Activated T-helper 9 cell treated with anti-CD3 and anti-CD28 coated beads, Interleukin-2, amount 50 U/mL, for 16 hours (primary cell): ENCODE measurements around the gene SYP.
"Not testable (repeated sequence)": the region's sequence is repeated elsewhere in the genome, so short reads cannot be mapped to it uniquely, and the experiment has no call there.

Experiments used
- DNase-seq: peaks from one replicate; pipeline ENCODE4 v3.0.0-alpha.2; 2020; ENCODE audit warnings: low read depth

SYP gene

GRCh38 chrX:49166914-49167739 is 32.9 kb downstream of the SYP start:
- DNase-seq = peak; percentile 49

- DNase-seq = peak; percentile 57
These were observed 33.8 kb downstream of the SYP start for GRCh38 chrX:49165901-49166881.

GRCh38 chrX:49164589-49165360 is 35.2 kb downstream of the SYP start:
- no peak for DNase-seq

- DNase-seq = peak; percentile 72
These were observed 36.2 kb downstream of the SYP start for GRCh38 chrX:49163555-49164419.

GRCh38 chrX:49162620-49163019 is 37.4 kb downstream of the SYP start, which contains the start of gene MAGIX:
TSS of gene MAGIX (plus strand) at chrX:49162758. CDS start at chrX:49162890, 132 bp downstream.
- no peak for DNase-seq

- DNase-seq = no peak
These were observed 38.4 kb downstream of the SYP start for GRCh38 chrX:49161632-49162031.

GRCh38 chrX:49160908-49161307 is 39.1 kb downstream of the SYP start:
- no peak for DNase-seq

- DNase-seq = no peak
These were observed 42.8 kb downstream of the SYP start for GRCh38 chrX:49157194-49157593.

- peak; percentile 75 for DNase-seq
These were observed 43.8 kb downstream of the SYP start for GRCh38 chrX:49155900-49156837.

GRCh38 chrX:49155243-49155899 is 44.6 kb downstream of the SYP start:
- DNase-seq = no peak

- DNase-seq = no peak
These were observed 46.5 kb downstream of the SYP start for GRCh38 chrX:49153467-49153866.

- not testable (repeated sequence) for DNase-seq
These were observed 50.7 kb downstream of the SYP start for GRCh38 chrX:49149291-49149690.

- DNase-seq = not testable (repeated sequence)
These were observed 51.4 kb downstream of the SYP start for GRCh38 chrX:49148390-49149100.

GRCh38 chrX:49147936-49148335 is 52.1 kb downstream of the SYP start:
- no peak for DNase-seq

- no peak for DNase-seq
These were observed 52.7 kb downstream of the SYP start for GRCh38 chrX:49147282-49147681.

GRCh38 chrX:49143154-49143553 is 56.8 kb downstream of the SYP start:
- not testable (repeated sequence) for DNase-seq

GRCh38 chrX:49142264-49142663 is 57.7 kb downstream of the SYP start:
- DNase-seq = not testable (repeated sequence)

GRCh38 chrX:49139713-49140112 is 60.3 kb downstream of the SYP start:
- no peak for DNase-seq
